Superior temporal gyrus (tissue), 1 donor: ENCODE data around the gene UBE2A.

Experiments
- DNase-seq: peaks from one replicate; pipeline ENCODE4 v3.0.0-alpha.2; 2016; ENCODE audit errors: extremely low spot score

The UBE2A gene

GRCh38 chrX:119607018-119607389, 32.6 kb downstream of the UBE2A start:
- no peak for DNase-seq

DNA sequence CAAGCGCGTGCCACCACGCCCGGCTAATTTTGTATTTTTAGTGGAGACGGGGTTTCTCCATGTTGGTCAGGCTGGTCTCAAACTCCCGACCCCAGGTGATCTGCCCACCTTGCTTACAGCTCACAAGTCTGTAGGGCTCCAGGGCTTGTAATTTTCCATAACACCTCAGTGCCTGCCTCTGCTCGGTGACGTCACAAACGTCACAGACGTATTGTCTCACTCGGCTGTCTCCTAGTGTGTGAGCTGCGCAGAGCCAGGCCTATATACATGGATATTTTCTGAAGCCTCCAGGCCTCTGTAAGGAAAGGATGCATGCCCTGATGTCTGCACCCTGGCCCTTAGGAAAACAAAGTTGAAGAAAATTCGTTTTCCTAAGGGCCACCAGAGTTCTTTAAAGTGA, 40.4 kb downstream of the UBE2A start:
- DNase-seq, result no peak

- no peak for DNase-seq
Observed at GRCh38 chrX:119617517-119618164, 43.3 kb downstream of the UBE2A start.

DNA sequence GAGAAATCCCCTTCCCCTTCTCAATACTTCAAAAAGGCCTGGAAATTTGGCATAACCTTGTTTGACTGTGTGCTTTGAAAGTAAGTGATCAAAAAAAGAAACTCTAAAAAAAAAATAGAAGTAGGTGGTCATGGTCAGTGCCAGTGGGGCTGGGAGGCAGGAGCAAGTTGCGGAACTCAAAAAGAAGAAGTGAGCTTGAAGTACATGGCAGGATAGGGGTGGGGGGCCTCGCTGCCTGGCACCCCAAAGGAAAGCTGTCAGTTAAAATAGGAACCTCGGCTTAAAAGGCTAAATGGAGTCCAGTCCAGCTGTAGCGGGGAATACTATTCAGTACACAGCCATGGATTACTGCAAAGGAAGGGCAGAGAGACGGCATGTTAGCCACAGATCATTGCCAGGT, 44.1 kb downstream of the UBE2A start:
- DNase-seq, result no peak

GRCh38 chrX:119622356-119623232, 48.2 kb downstream of the UBE2A start:
- no peak for DNase-seq

- DNase-seq, result no peak
Observed at GRCh38 chrX:119624417-119624816, 50.1 kb downstream of the UBE2A start.

- DNase-seq, result no peak
Observed at GRCh38 chrX:119624951-119625668, 50.7 kb downstream of the UBE2A start.

- no peak for DNase-seq
Observed at GRCh38 chrX:119625843-119626242, 51.5 kb downstream of the UBE2A start.
